SK-N-SH treated with all-trans-retinoic acid at 6 μM for 48 hours (cell line): Measurements from ENCODE around the gene SOX6.

Source experiments
- ATAC-seq: fragments of 200-7000 bp; cut with Tn5 transposase; 3 replicates; pipeline ENCODE4 v1.9.1; 2020; ENCODE audit warnings: mild to moderate bottlenecking, moderate library complexity
- ARNTL ChIP-seq: fragments of 450-650 bp; formaldehyde crosslinking; IDR thresholded peaks from 2 replicates; pipeline ENCODE4 v1.5.0; 2020; ENCODE audit warnings: low read depth, mild to moderate bottlenecking, moderate library complexity, borderline replicate concordance
- BACH2 ChIP-seq: fragments of 250-450 bp; sonication (Bioruptor Pico); IDR thresholded peaks from 2 replicates; pipeline ENCODE4 v1.9.0; 2021; ENCODE audit warnings: mild to moderate bottlenecking, borderline replicate concordance
- CREB5 ChIP-seq: fragments of 250-450 bp; sonication (Bioruptor Pico); IDR thresholded peaks from 2 replicates; pipeline ENCODE4 v1.5.1; 2020; ENCODE audit warnings: low read depth, mild to moderate bottlenecking, moderate library complexity
- CSDC2 ChIP-seq: fragments of 250-450 bp; sonication (Bioruptor Pico); IDR thresholded peaks from 2 replicates; pipeline ENCODE4 v1.5.0; 2020; ENCODE audit warnings: mild to moderate bottlenecking, moderate library complexity
- CSRNP3 ChIP-seq: fragments of 250-450 bp; sonication (Bioruptor Pico); IDR thresholded peaks from 2 replicates; pipeline ENCODE4 v1.5.1; 2021; ENCODE audit warnings: mild to moderate bottlenecking, moderate library complexity
- ESRRG ChIP-seq: fragments of 250-450 bp; sonication (Bioruptor Pico); IDR thresholded peaks from 2 replicates; pipeline ENCODE4 v1.6.1; 2021; ENCODE audit warnings: mild to moderate bottlenecking
- GLIS3 ChIP-seq: fragments of 250-450 bp; sonication (Bioruptor Pico); IDR thresholded peaks from 2 replicates; pipeline ENCODE4 v1.5.0; 2020; ENCODE audit warnings: mild to moderate bottlenecking, moderate library complexity
- OSR1 ChIP-seq: fragments of 250-450 bp; sonication (Bioruptor Pico); IDR thresholded peaks from 2 replicates; pipeline ENCODE4 v1.8.0; 2022; ENCODE audit warnings: moderate library complexity, mild to moderate bottlenecking, inconsistent platforms
- PATZ1 ChIP-seq: fragments of 250-450 bp; sonication (Bioruptor Pico); IDR thresholded peaks from 2 replicates; pipeline ENCODE4 v1.8.0; 2020; ENCODE audit warnings: mild to moderate bottlenecking, moderate library complexity, borderline replicate concordance
- PPARA ChIP-seq: fragments of 250-450 bp; sonication (Bioruptor Pico); IDR thresholded peaks from 2 replicates; pipeline ENCODE4 v1.5.0; 2020; ENCODE audit warnings: mild to moderate bottlenecking, borderline replicate concordance
- SNAI2 ChIP-seq: fragments of 250-450 bp; sonication (Bioruptor Pico); IDR thresholded peaks from 2 replicates; pipeline ENCODE4 v1.5.0; 2020; ENCODE audit warnings: mild to moderate bottlenecking, moderate library complexity
- TCF4 ChIP-seq: fragments of 250-450 bp; sonication (Bioruptor Pico); IDR thresholded peaks from 2 replicates; pipeline ENCODE4 v1.8.0; 2021; ENCODE audit warnings: mild to moderate bottlenecking, moderate library complexity, borderline replicate concordance
- TOX ChIP-seq: fragments of 250-450 bp; sonication (Bioruptor Pico); IDR thresholded peaks from 2 replicates; pipeline ENCODE4 v1.8.0; 2021; ENCODE audit warnings: mild to moderate bottlenecking, moderate library complexity, borderline replicate concordance
- TSHZ2 ChIP-seq: fragments of 250-450 bp; sonication (Bioruptor Pico); IDR thresholded peaks from 2 replicates; pipeline ENCODE4 v1.5.0; 2020; ENCODE audit warnings: mild to moderate bottlenecking, moderate library complexity
- ZC3H10 ChIP-seq: fragments of 250-450 bp; sonication (Bioruptor Pico); IDR thresholded peaks from 2 replicates; pipeline ENCODE4 v1.5.1; 2021; ENCODE audit warnings: mild to moderate bottlenecking, moderate library complexity
- ZFP3 ChIP-seq: fragments of 250-450 bp; sonication (Bioruptor Pico); IDR thresholded peaks from 2 replicates; pipeline ENCODE4 v1.5.0; 2020; ENCODE audit warnings: mild to moderate bottlenecking, moderate library complexity
- ZFP30 ChIP-seq: fragments of 450-650 bp; formaldehyde crosslinking; IDR thresholded peaks from 2 replicates; pipeline ENCODE4 v1.5.0; 2022; ENCODE audit warnings: mild to moderate bottlenecking, moderate library complexity
- ZNF70 ChIP-seq: fragments of 450-650 bp; formaldehyde crosslinking; IDR thresholded peaks from 2 replicates; pipeline ENCODE4 v1.5.0; 2020; ENCODE audit warnings: mild to moderate bottlenecking, moderate library complexity
- ZNF8 ChIP-seq: fragments of 450-650 bp; formaldehyde crosslinking; IDR thresholded peaks from 2 replicates; pipeline ENCODE4 v1.5.0; 2020; ENCODE audit warnings: mild to moderate bottlenecking, moderate library complexity
- TF ChIP-seq, protein P1 (sequence below): fragments of 250-450 bp; sonication (Bioruptor Pico); IDR thresholded peaks from 2 replicates; pipeline ENCODE4 v1.8.0; 2021; ENCODE audit warnings: low read depth, mild to moderate bottlenecking, moderate library complexity, borderline replicate concordance

Gene SOX6

DNA sequence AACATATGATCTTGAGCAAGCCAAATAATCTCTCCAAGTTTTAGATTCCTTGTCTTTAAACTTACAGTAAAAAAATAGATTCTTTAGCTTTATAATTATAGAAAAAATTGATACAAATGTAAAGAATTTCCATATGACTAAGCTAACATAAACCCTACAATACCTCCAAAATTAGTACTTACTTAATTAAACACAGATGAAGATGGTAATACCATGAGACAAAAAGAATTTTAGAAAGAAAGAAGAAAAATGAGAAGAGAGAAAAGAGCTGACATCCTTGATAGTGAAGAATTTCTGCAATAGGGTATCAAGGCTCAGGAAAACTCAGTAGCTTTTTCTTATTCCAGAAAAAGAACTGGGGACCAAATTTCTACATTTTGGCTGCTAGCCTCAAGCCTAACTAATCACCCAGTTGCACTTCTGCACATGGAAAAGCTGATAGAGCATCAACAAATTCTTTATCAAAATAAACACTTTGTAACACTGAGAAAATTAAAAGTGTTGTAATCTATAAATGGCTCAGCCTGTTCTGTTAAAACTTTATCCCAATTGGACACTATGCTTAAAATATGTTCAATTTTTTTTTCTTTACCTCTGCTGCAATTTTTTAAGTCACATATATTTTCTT lies 24.7 kb upstream of the SOX6 start:
- TF ChIP-seq SNAI2 (CRISPR knock-in tag): no peak
- TF ChIP-seq ZC3H10: no peak
- no peak for TF ChIP-seq TOX (CRISPR knock-in tag)
- TF ChIP-seq ZNF8 (CRISPR knock-in tag): no peak
- no peak for TF ChIP-seq PATZ1 (CRISPR knock-in tag)
- no peak for TF ChIP-seq BACH2 (CRISPR knock-in tag)
- TF ChIP-seq ZFP3 (CRISPR knock-in tag): no peak
- TF ChIP-seq PPARA: no peak
- TF ChIP-seq OSR1 (CRISPR knock-in tag): no peak
- TF ChIP-seq ZNF70 (CRISPR knock-in tag): no peak
- TF ChIP-seq GLIS3: no peak
- ATAC-seq: no peak

DNA sequence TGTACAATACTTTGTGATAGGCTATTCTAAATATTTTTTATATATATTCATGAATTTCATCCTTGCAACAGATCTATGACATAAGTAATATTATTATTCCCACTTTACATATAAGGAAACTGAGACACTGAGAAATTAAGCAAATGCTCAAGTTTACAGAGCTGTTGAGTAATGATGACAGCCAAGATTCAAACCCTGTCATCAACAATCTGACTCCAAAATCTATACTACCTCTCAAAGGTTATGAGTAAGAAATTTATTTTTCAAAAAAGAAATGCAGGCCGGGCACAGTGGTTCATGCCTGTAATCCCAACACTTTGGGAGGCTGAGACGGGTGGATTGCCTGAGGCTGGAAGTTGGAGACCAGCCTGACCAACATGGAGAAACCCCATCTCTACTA lies 22.6 kb upstream of the SOX6 start:
- ATAC-seq: no peak
- TF ChIP-seq OSR1 (CRISPR knock-in tag) (no peak), GLIS3 (no peak), ZFP30 (CRISPR knock-in tag) (no peak), ESRRG (CRISPR knock-in tag) (no peak), TSHZ2 (no peak), CREB5 (no peak), TOX (CRISPR knock-in tag) (no peak), ZNF8 (CRISPR knock-in tag) (no peak), TCF4 (CRISPR knock-in tag) (no peak), PATZ1 (CRISPR knock-in tag) (no peak), ARNTL (CRISPR knock-in tag) (no peak), ZC3H10 (no peak), BACH2 (CRISPR knock-in tag) (no peak), CSDC2 (CRISPR knock-in tag) (no peak), CSRNP3 (no peak), SNAI2 (CRISPR knock-in tag) (no peak), ZNF70 (CRISPR knock-in tag) (no peak), ZFP3 (CRISPR knock-in tag) (no peak)
- TF ChIP-seq, protein P1, sequence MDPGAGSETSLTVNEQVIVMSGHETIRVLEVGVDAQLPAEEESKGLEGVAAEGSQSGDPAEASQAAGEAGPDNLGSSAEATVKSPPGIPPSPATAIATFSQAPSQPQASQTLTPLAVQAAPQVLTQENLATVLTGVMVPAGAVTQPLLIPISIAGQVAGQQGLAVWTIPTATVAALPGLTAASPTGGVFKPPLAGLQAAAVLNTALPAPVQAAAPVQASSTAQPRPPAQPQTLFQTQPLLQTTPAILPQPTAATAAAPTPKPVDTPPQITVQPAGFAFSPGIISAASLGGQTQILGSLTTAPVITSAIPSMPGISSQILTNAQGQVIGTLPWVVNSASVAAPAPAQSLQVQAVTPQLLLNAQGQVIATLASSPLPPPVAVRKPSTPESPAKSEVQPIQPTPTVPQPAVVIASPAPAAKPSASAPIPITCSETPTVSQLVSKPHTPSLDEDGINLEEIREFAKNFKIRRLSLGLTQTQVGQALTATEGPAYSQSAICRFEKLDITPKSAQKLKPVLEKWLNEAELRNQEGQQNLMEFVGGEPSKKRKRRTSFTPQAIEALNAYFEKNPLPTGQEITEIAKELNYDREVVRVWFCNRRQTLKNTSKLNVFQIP: no peak
